Esophagus muscularis mucosa (tissue), 4 donors: ENCODE measurements around the gene ZBTB3. TPM values are rescaled to one million over a fixed set of nuclear protein-coding genes. Genes with fewer than 3 reads are reported as not detected.
A peak's percentile ranks its signal among the peaks of the same experiment; 100 is the strongest.

Experiments used
- DNase-seq: peaks from one replicate; pipeline ENCODE4 v3.0.0-alpha.2; 2017; ENCODE audit errors: extremely low spot score
- H3K27ac ChIP-seq, 4 donors: fragments of 200-600 bp; sonication (generic); replicated peaks in 1 of 4; 1 replicate in 3 of 4; 2 replicates in 1 of 4; pipeline ENCODE4 v1.5.1; 2016 to 2019; ENCODE audit warnings: mild to moderate bottlenecking in 1 of 4
- H3K27me3 ChIP-seq, 4 donors: fragments of 200-600 bp; sonication (generic); one replicate each; pipeline versions ENCODE4 v1.5.1 to v1.6.0; 2016 to 2019
- H3K36me3 ChIP-seq, 4 donors: fragments of 200-600 bp; sonication (generic); one replicate each; pipeline ENCODE4 v1.5.1; 2016 to 2019
- H3K4me1 ChIP-seq, 4 donors: fragments of 200-600 bp; sonication (generic); one replicate each; pipeline ENCODE4 v1.5.1; 2016 to 2019
- H3K4me3 ChIP-seq, 4 donors: fragments of 200-600 bp; sonication (generic); 1 replicate in 2 of 4; 2 replicates in 2 of 4; pipeline ENCODE4 v1.5.1; 2016 to 2019; ENCODE audit warnings: mild to moderate bottlenecking in 4 of 4, moderate library complexity in 1 of 4
- H3K9me3 ChIP-seq, 4 donors: fragments of 200-600 bp; sonication (generic); 1 replicate in 3 of 4; 2 replicates in 1 of 4; pipeline ENCODE4 v1.5.1; 2016 to 2019
- CTCF ChIP-seq, 3 experiments: fragments of 200-600 bp in 2 of 3; fragments of 450-650 bp in 1 of 3; sonication (generic) in 2 of 3; IDR thresholded peaks; one replicate each; pipeline ENCODE4 v1.5.1; 2017 to 2019; ENCODE audit warnings: antibody characterized with exemption in 3 of 3, mild to moderate bottlenecking in 2 of 3, moderate library complexity in 1 of 3
- EP300 ChIP-seq: sonication (generic); formaldehyde crosslinking; IDR thresholded peaks from one replicate; pipeline ENCODE4 v1.6.1; 2017; ENCODE audit warnings: antibody characterized with exemption
- POLR2A ChIP-seq: fragments of 450-650 bp; IDR thresholded peaks from one replicate; pipeline ENCODE4 v1.6.1; 2017; ENCODE audit warnings: antibody characterized with exemption, moderate library complexity, mild to moderate bottlenecking, low read depth
- POLR2AphosphoS5 ChIP-seq, 2 donors: sonication (generic); formaldehyde crosslinking; IDR thresholded peaks; one replicate each; pipeline ENCODE4 v1.6.1; 2017; ENCODE audit warnings: antibody characterized with exemption in 2 of 2
- WGBS: methylation state at CpG from one replicate; pipeline ENCODE4 v1.1.5; 2018; 5-methylcytosine and 5-hydroxymethylcytosine counted together
- intact Hi-C: fragments of 100-400 bp; cut with DNase I; formaldehyde crosslinking; loops from one replicate; pipeline ENCODE4 v1.15.1; 2023
- total RNA-seq, 4 donors: library from RNA; depleted of rRNA; stranded (reverse); fragments of >200 nt; gene quantifications; one replicate each; pipeline versions ENCODE4 v1.1.0 to v1.2.1, GENCODE V29; 2016

ZBTB3 gene
- total RNA-seq, 4 donors from 2014 or later, result 6.2 to 12.3 (median 9.1) TPM

GRCh38 chr11:62726915-62727164 lies 27.1 kb downstream of the ZBTB3 start:
- Histone ChIP-seq H3K9me3 (no peaks in the 10 kb centered on the region), H3K4me3 (peak overlapping the region; percentile 85 to 94 (median 90)), H3K36me3 (peaks cover 19 to 42% (median 30%) of the 10 kb centered on the region in 4 donors), H3K27ac (peak overlapping the region; percentile 89 to 97 (median 94)), H3K27me3 (no peaks in the 10 kb centered on the region), H3K4me1 (peaks cover 46 to 72% (median 66%) of the 10 kb centered on the region in 4 donors)
- intact Hi-C loops, result no loop called here
- DNase-seq, result no peak
- no peak for TF ChIP-seq POLR2A
- no peak for TF ChIP-seq CTCF (IDR thresholded peaks at IDR 0.05)
- TF ChIP-seq POLR2AphosphoS5 (IDR thresholded peaks at IDR 0.05), result no peak
- TF ChIP-seq EP300, result no peak
- WGBS, result no CpG with 5 or more reads among the region's 37 CpGs

GRCh38 chr11:62726156-62726914 lies 27.6 kb downstream of the ZBTB3 start:
- H3K27ac ChIP-seq, result peak overlapping the region; percentile 89 to 97 (median 94)
- H3K36me3 ChIP-seq, result peaks cover 24 to 43% (median 35%) of the 10 kb centered on the region in 4 donors
- H3K4me1 ChIP-seq, result peaks cover 46 to 68% (median 61%) of the 10 kb centered on the region in 4 donors
- H3K9me3 ChIP-seq, result no peaks in the 10 kb centered on the region
- WGBS, result 0% methylated on average over 10 of the region's 51 CpGs
- DNase-seq, result no peak
- intact Hi-C loops, result no loop called here
- no peaks in the 10 kb centered on the region for H3K27me3 ChIP-seq
- peak overlapping the region; percentile 85 to 94 (median 90) for H3K4me3 ChIP-seq
- TF ChIP-seq CTCF (IDR thresholded peaks at IDR 0.05), result no peak
- TF ChIP-seq POLR2AphosphoS5 (IDR thresholded peaks at IDR 0.05), result no peak
- TF ChIP-seq POLR2A, result no peak
- no peak for TF ChIP-seq EP300

- Histone ChIP-seq H3K27ac (peak overlapping the region; percentile 89 to 97 (median 94)), H3K36me3 (peaks cover 31 to 43% (median 35%) of the 10 kb centered on the region in 4 donors), H3K4me1 (peaks cover 40 to 61% (median 54%) of the 10 kb centered on the region in 4 donors), H3K9me3 (no peaks in the 10 kb centered on the region), H3K27me3 (no peaks in the 10 kb centered on the region), H3K4me3 (peak overlapping the region; percentile 85 to 94 (median 90))
- WGBS, result 1% methylated on average over 7 of the region's 7 CpGs
- TF ChIP-seq CTCF (IDR thresholded peaks at IDR 0.05), result no peak
- intact Hi-C loops, result no loop called here
- DNase-seq, result no peak
Observed at GRCh38 chr11:62725646-62726045, 28.3 kb downstream of the ZBTB3 start.

- H3K9me3 ChIP-seq, result no peaks in the 10 kb centered on the region
- no peaks in the 10 kb centered on the region for H3K27me3 ChIP-seq
- intact Hi-C loops, result no loop called here
- peaks cover 46 to 50% (median 48%) of the 10 kb centered on the region in 4 donors for H3K36me3 ChIP-seq
- H3K27ac ChIP-seq, result peak overlapping the region in 2 of 4 donors; percentile 1 to 89
- no peak for TF ChIP-seq EP300
- no peak for TF ChIP-seq POLR2AphosphoS5 (IDR thresholded peaks at IDR 0.05)
- TF ChIP-seq POLR2A, result no peak
- no peak for TF ChIP-seq CTCF (IDR thresholded peaks at IDR 0.05)
- 25% methylated on average over 8 of the region's 8 CpGs for WGBS
- DNase-seq, result no peak
- H3K4me3 ChIP-seq, result peak overlapping the region; percentile 27 to 94 (median 90)
- H3K4me1 ChIP-seq, result peaks cover 26 to 52% (median 43%) of the 10 kb centered on the region in 4 donors
Observed at GRCh38 chr11:62724171-62724570, 29.8 kb downstream of the ZBTB3 start.

GRCh38 chr11:62721994-62722393 lies 32.0 kb downstream of the ZBTB3 start:
- intact Hi-C loops, result no loop called here
- Histone ChIP-seq H3K27ac (peak overlapping the region in 1 of 4 donors; percentile 5), H3K4me1 (peaks cover 26 to 51% (median 42%) of the 10 kb centered on the region in 4 donors), H3K36me3 (peaks cover 66 to 72% (median 70%) of the 10 kb centered on the region in 4 donors), H3K27me3 (no peaks in the 10 kb centered on the region), H3K9me3 (no peaks in the 10 kb centered on the region), H3K4me3 (no peak overlapping the region)
- DNase-seq, result no peak
- TF ChIP-seq EP300, result no peak
- TF ChIP-seq CTCF (IDR thresholded peaks at IDR 0.05), result no peak
- TF ChIP-seq POLR2AphosphoS5 (IDR thresholded peaks at IDR 0.05), result no peak
- TF ChIP-seq POLR2A, result no peak
- 46% methylated on average over 7 of the region's 7 CpGs for WGBS
